Measurements from ENCODE around the gene RBM47.

DNA sequence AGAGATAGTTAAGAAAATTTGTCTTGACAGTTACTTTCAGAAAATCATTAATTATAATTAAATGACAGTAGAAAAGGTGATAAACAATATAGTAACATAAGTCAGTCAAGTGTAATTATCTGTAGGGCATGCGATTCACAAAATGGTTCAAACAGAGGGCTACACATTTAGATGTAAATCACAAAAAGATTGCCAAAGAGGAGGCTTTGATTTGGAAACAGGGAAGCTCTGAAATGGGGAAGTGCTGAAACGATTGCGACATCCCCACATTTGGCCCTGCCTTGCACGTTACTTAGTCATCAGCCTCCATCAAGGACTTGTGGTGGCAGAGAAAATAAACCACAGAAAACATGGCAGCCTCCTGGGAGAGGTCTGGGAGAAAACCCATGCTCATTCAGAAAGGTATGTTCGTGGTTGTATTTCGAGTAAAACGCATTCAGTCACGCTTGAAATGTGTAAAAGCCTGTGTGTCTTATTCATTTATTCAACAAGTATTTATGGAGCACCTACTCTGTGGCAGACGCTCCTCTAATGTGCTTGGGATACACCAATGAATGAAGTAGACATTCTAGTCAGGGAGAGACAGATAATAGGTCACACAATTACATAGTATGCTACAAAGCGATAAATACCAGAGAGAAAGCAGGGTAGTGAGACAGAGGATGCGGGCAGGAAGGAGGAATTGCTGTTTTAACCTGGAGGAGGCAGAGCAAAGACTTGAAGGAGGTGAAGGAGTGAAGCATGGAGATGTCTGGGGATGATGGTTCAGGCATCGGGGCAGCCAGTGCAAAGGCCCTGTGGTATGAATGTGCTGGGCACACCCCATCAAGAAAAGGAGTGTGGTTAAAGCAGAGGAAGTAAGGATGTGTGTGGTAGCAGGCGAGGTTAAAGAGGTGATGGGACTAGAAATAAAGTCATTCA is 7.8 kb downstream of the RBM47 start:
- TF ChIP-seq CTCF (IDR thresholded peaks at IDR 0.05; ENCODE audit: low read depth, low read length) (no peak), EZH2phosphoT487 (IDR thresholded peaks at IDR 0.05; ENCODE audit: low read depth) (no peak)
